A549 (cell line): ENCODE measurements around the gene TPGS1.

Source experiments
- CEBPB ChIP-seq, 2 experiments: fragments of >200 bp in 1 of 2; sonication (Bioruptor Twin) in 1 of 2; formaldehyde crosslinking in 1 of 2; IDR thresholded peaks; 2 replicates each; pipeline ENCODE4 v1.6.1; 2012 to 2016
- CTCF ChIP-seq: fragments of >200 bp; sonication (Bioruptor Twin); formaldehyde crosslinking; IDR thresholded peaks from 3 replicates; pipeline ENCODE4 v1.5.1; 2016
- ZC3H11A ChIP-seq: fragments of 450-650 bp; IDR thresholded peaks from 2 replicates; pipeline ENCODE4 v1.6.1; 2014; ENCODE audit warnings: antibody characterized with exemption, mild to moderate bottlenecking

DNA sequence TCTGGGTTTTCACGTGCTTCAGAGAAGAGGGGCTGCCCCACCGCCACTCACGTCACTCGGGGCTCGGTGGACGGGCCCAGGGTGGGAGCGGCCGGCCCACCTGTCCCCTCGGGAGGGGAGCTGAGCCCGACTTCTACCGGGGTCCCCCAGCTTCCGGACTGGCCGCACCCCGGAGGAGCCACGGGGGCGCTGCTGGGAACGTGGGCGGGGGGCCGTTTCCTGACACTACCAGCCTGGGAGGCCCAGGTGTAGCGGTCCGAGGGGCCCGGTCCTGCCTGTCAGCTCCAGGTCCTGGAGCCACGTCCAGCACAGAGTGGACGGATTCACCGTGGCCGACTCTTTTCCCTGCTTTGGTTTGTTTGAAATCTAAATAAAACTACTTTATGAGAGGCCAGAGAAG, 34.4 kb downstream of the TPGS1 start:
- TF ChIP-seq ZC3H11A (no peak), CTCF (no peak), CEBPB (IDR thresholded peaks at IDR 0.05) (no peak)
